UCSD-AML1 (cell line): ENCODE data around the gene KRT85.

Experiments
- DNase-seq: peaks from one replicate; lab custom pipeline; 2025; ENCODE audit not compliant: unreplicated experiment; lab: John Stamatoyannopoulos, UW

The KRT85 gene

DNA sequence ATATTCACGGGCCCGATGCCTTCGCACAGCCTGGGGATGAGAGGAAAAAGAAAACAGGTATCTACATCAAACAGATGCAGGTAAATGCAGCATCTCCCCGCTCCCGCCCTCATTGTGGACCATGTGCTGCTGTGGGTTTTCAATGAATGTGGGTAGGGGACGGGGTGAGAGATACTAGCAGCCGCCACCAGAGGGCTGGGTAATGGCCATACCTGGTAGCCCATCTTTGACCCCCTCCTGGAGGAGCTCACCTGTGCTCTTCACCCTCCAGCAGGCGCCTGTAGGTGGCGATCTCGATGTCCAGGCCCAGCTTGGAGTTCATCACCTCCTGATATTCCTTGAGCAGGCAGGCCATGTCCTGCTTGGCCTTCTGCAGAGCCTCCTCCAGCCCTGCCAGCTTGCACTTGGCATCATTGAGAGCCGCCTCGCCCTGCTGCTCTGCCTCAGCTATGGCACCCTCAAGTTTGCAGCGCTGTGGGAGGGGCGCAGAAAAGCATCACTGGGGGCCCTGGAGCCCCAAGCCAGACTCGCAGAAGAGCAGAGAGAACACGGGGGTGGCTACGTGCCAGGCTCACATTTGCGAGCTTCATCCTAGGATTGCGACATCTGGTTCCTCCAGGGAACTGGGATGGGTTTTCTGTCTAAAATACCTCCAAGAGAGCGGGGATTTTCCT lies 28.6 kb upstream of the KRT85 start:
- DNase-seq, result no peak

GRCh38 chr12:52394836-52395405 lies 27.6 kb upstream of the KRT85 start:
- DNase-seq, result no peak

DNA sequence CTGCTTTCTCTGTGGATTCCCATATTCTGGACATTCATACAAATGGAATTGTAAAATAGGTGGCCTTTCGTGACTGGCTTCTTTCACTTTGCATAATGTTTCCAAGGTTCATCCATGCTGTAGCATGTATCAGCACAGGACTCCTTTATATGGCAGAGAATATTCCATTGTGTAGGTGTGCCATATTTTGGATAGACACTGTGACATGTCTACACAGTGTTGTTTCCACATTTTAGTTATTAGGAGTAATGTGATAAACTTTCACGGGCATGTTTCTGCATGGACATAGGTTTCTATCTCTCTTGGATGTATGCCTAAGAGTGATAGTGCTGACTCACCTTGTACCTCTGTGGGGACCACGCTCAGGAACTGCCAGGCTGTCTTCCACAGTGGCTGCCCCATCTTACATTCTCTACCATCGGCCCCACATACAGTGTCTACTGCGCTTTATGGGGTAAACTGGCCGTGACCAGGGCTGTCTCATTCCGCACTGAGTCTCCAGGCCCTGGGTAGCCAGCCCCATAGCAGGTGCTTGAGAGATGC lies 25.3 kb upstream of the KRT85 start:
- no peak for DNase-seq

- no peak for DNase-seq
Measured at GRCh38 chr12:52391618-52392002, 24.3 kb upstream of the KRT85 start.

- peak; percentile 22 for DNase-seq
Measured at GRCh38 chr12:52390739-52391617, 23.7 kb upstream of the KRT85 start.

GRCh38 chr12:52389313-52390207 lies 22.3 kb upstream of the KRT85 start:
- no peak for DNase-seq

DNA sequence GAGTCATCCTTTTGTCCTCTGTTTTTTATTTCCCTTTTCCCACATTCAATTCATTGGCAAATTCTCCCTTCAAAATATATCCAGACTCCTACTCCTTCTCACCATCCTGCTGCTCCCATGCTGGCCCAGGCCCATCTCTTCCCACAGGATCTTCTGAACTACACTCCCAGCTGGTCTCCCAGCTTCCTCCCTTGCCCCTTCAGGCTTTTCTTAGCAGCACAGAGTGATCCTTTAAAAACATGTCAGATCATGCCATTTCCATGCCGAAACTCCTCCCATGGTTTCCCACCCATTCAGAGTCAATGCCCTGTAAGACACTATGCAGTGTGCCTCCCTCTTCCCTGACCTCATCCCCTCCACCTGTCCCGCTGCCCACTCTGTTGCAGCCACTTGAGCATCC lies 20.6 kb upstream of the KRT85 start:
- no peak for DNase-seq

DNA sequence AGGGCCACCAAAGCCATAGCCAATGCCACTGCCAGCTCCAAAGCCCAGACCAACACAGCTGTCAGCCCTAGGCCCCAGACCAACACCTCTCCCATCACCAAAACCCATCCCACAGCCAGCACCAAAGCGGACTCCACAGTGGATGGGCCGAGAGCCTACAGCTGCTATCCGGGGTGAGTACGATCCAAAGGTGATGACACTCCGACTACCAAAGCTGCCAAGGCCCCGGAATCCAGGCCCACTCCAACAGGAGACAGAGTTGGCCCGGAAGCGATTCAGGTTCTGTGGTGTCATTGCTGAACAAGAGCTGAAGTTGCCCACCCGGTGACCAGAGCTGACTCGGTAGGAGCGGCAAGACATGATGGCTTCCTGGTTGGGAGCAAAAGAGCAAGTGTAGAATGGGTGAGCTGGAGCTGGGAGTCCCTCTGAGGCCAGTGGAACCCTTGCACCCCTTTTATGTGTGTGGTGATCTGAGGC lies 18.0 kb upstream of the KRT85 start, which contains the start of gene KRT84:
TSS of gene KRT84 (minus strand) at position 427 of the 477 bp plus-strand sequence. CDS start at position 360, 67 bp downstream.
- DNase-seq, result no peak

DNA sequence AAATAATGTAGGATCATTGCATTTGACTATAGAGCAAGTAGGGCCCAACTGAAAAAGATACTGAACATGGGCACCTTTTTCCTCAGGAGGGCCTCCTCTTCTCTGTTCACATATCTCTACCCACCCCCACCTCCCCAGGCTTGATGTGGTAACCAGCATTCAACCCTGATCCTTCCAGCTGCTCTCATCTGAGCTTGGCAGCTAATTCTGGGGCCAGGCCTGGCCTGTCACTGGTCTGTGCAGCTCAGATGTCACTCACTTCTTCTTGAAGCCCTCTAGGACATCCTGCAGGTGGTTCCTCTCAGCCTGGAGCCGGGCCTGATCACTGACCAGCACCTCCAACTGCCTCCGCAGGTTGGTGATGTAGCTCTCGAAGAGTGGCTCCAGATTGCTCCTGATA lies 16.1 kb upstream of the KRT85 start:
- DNase-seq, result no peak

DNA sequence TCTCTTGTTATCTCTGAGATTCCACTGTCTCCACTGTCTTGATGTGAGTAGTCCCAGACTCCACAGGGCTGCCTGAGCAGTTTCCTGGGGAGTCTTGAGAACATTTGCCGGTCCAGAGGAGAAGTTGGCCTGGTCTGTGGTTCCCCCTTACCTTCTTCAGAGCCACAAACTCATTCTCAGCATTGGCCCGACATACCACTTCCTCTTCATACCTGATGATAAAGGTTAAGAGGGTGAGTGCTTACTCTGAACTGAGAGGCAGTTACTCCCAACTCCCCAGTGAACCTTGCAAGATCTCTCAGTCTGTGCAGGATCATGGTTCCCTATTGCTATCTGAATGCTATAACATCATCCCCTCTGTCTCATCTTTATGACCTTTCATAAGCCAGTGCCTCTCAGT lies 15.6 kb upstream of the KRT85 start:
- no peak for DNase-seq

DNA sequence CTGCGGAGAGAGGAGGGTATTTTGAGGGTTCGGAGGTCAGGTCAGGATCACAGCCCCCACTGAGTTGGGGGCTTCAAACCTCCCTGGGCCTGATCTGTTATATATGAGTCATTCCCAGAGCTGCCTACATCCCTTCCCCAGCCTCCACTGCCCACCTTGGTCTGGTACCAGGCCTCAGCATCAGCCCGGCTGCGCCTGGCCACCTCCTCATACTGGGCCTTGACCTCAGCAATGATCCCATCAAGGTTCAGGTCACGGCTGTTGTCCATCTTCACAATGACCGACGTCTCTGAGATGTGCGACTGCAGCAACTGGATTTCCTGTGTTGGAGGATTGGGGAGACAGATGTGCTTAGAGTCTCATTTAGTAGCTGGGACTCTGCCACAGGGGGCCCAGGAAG lies 13.9 kb upstream of the KRT85 start:
- no peak for DNase-seq

- DNase-seq, result peak; percentile 26
Measured at GRCh38 chr12:52380271-52380694, 13.0 kb upstream of the KRT85 start.

DNA sequence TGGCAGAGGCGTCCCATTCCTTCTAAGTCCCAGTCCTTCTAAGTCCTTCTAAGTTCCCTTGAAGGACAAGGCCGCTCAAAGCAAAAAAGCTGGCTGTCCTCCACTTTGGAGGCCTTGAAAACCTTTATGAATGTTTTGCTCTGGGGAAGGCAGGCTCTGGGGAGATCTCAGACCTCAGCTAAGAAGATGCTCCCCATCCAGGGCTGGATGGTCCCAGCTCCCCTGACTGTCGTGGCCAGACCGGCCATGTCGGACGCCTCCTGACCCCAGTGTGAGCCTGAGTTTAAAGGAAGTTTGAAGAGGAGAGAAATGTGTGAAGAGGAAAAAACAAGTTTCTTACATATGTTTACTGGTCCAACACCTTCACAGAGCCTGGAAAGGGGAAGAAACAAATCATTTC lies 12.3 kb upstream of the KRT85 start:
- DNase-seq, result no peak

DNA sequence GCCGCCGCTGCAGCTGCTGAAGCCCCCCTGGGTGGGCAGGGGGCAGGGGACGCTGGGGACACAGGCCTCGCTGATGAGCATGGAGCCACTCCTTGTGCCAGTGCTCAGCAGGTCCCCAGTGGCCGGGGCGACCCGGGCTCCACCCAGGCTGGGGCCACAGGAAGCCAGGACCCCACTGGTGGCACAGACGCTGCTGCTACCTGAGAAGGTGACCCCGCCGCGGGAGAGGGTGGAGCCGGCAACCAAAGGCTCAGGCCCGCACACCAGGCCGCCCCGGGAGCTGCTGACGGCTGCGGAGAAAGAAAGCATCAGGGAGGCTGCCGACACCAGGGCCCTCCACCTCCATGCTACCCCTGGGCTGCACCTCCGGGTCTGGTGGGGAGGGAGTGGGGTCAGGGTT lies 10.8 kb upstream of the KRT85 start:
- DNase-seq, result no peak

DNA sequence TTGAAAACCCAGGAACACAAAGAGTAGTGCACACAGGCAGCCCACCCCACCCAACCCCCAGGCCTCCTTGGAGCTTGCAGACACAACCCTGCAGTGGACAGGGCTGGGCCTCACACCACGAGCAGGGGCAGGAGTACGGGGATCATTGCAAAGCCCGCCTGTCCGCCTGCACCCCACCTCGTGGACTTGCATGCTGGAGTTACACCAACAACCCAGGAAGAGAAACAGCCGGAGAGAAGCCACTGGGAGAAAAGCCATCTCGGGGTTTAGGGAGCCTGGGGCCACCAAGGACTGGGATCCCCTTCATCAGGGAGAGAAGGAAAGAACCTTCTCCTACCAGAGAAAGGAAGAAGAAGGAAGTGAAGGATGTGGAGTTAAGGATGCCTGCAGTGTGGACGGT lies 10.0 kb upstream of the KRT85 start:
- DNase-seq, result no peak

- peak; percentile 60 for DNase-seq
Measured at GRCh38 chr12:52372216-52373154, 5.2 kb upstream of the KRT85 start.

- no peak for DNase-seq
Measured at GRCh38 chr12:52371716-52372115, 4.4 kb upstream of the KRT85 start.

- DNase-seq, result no peak
Measured at GRCh38 chr12:52370926-52371608, 3.8 kb upstream of the KRT85 start.

DNA sequence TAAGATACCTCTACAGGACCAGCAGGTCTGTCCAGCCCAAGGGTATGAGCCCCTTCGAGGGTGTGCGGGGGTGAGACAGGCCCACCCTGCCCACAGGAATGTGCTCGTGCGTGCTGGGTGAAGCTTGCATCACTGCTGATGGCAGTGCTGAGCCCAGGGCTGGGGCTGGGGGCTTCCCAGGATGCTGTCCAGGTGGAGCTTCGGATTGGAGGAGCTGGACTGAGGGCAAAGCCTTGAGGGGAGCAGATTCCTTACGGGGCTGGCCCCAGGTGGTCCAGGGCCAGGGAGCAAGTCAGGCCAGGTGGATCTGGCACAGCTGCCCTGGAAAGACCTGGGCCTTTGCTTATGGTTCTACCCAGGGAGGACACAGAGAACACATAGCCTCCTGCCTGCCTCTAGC lies 2.5 kb upstream of the KRT85 start:
- DNase-seq, result no peak
